ENCODE data around the gene KCNH8. TPM values are rescaled to one million over a fixed set of nuclear protein-coding genes. Genes with fewer than 3 reads are reported as not detected.

KCNH8 gene
- polyA plus RNA-seq, 3 donors, result 0.03 TPM; not detected in 2

DNA sequence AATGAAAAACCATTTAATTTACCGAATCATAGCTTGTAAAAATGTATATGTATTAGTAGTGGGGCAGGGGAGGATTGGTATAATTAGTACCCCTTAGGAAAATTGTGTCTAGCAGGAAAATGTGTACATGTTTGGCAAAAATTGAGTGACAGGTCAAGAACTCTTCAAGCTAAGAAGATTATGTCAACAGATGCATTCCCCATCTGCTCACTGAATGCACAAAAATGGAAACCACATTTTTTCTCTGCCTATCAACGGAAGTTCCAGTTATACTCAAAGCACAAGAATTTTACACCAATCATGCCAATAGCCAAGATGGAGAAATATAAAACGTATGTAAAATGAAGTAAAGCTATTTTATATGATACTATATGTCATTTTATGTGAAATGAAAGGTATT, 377.8 kb downstream of the KCNH8 start:
- Mint-ChIP-seq H3K27ac (no peak overlapping the region), H3K9me3 (peaks cover 0 to 2% (median 0%) of the 10 kb centered on the region in 7 donors), H3K4me1 (no peaks in the 10 kb centered on the region), H3K4me3 (no peak overlapping the region), H3K27me3 (ENCODE audit: low read depth in 3 of 3) (no peaks in the 10 kb centered on the region), H3K36me3 (no peaks in the 10 kb centered on the region)
- WGBS (ENCODE audit: insufficient coverage), result no CpG with 5 or more reads among the region's 3 CpGs
- no peak overlapping the region for H3K4me2 ChIP-seq (replicated peaks; ENCODE audit: extremely low read depth, low read length, poor library complexity, severe bottlenecking)
- H3K27me3 ChIP-seq (ENCODE audit: control insufficient read depth in 2 of 2, insufficient read depth in 2 of 2, low read length in 2 of 2), result no peaks in the 10 kb centered on the region
- no peaks in the 10 kb centered on the region for H3K79me2 ChIP-seq (ENCODE audit: insufficient read depth, low read length)
- H3K9ac ChIP-seq (ENCODE audit: insufficient read depth, low read length, poor library complexity, severe bottlenecking), result no peak overlapping the region
- no peak for DNase-seq
- no peaks in the 10 kb centered on the region for H3K4me1 ChIP-seq (ENCODE audit: control insufficient read depth in 1 of 2, insufficient read depth in 2 of 2, low read length in 2 of 2)
- no peaks in the 10 kb centered on the region for H3K9me3 ChIP-seq (replicated peaks in 1 of 2; ENCODE audit: control insufficient read depth in 1 of 2, insufficient read depth in 1 of 2, low read length in 2 of 2)
- H4K20me1 ChIP-seq (ENCODE audit: insufficient read depth, low read length), result no peaks in the 10 kb centered on the region
- H2AFZ ChIP-seq (ENCODE audit: insufficient read depth, low read depth, low read length, poor library complexity, severe bottlenecking), result no peak overlapping the region
- no peak overlapping the region for H3K27ac ChIP-seq (ENCODE audit: low read depth in 1 of 2, low read length in 2 of 2)
- no peak overlapping the region for H3K4me3 ChIP-seq (replicated peaks in 1 of 3; ENCODE audit: low read depth in 2 of 3, low read length in 3 of 3)
- H3K36me3 ChIP-seq (replicated peaks in 1 of 2; ENCODE audit: control insufficient read depth in 1 of 2, insufficient read depth in 2 of 2, low read length in 2 of 2), result no peaks in the 10 kb centered on the region
- TF ChIP-seq, protein P1, sequence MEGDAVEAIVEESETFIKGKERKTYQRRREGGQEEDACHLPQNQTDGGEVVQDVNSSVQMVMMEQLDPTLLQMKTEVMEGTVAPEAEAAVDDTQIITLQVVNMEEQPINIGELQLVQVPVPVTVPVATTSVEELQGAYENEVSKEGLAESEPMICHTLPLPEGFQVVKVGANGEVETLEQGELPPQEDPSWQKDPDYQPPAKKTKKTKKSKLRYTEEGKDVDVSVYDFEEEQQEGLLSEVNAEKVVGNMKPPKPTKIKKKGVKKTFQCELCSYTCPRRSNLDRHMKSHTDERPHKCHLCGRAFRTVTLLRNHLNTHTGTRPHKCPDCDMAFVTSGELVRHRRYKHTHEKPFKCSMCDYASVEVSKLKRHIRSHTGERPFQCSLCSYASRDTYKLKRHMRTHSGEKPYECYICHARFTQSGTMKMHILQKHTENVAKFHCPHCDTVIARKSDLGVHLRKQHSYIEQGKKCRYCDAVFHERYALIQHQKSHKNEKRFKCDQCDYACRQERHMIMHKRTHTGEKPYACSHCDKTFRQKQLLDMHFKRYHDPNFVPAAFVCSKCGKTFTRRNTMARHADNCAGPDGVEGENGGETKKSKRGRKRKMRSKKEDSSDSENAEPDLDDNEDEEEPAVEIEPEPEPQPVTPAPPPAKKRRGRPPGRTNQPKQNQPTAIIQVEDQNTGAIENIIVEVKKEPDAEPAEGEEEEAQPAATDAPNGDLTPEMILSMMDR (IDR thresholded peaks at IDR 0.05), result no peak
- intact Hi-C loops (cut with micrococcal nuclease), result no loop called here

DNA sequence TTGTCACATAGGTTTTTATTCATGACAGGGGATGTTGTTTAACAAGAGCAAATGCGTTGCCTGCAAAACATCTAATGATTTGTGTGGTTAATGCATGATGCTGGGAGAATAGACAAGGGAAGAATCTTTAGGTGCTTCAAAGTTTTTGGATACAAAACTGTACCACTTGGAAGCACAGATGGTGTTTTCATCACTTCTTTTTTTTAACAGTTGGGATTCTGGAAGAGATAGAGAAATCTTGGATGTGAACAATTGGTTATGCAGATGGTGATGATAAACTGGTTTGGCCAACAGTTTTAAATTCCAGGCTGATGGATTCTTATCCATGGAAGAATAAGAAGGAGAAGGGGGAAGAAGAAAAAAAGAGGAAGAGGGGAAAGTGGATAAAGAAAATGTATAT, 379.4 kb downstream of the KCNH8 start:
- H3K36me3 ChIP-seq (replicated peaks in 1 of 2; ENCODE audit: control insufficient read depth in 1 of 2, insufficient read depth in 2 of 2, low read length in 2 of 2), result no peaks in the 10 kb centered on the region
- intact Hi-C loops (cut with micrococcal nuclease), result no loop called here
- H3K4me2 ChIP-seq (replicated peaks; ENCODE audit: extremely low read depth, low read length, poor library complexity, severe bottlenecking), result no peak overlapping the region
- 100% methylated on average over 1 of the region's 1 CpG for WGBS (ENCODE audit: insufficient coverage)
- H3K79me2 ChIP-seq (ENCODE audit: insufficient read depth, low read length), result no peaks in the 10 kb centered on the region
- no peak overlapping the region for H2AFZ ChIP-seq (ENCODE audit: insufficient read depth, low read depth, low read length, poor library complexity, severe bottlenecking)
- H3K9me3 ChIP-seq (replicated peaks in 1 of 2; ENCODE audit: control insufficient read depth in 1 of 2, insufficient read depth in 1 of 2, low read length in 2 of 2), result no peaks in the 10 kb centered on the region
- no peaks in the 10 kb centered on the region for H3K4me1 ChIP-seq (ENCODE audit: control insufficient read depth in 1 of 2, insufficient read depth in 2 of 2, low read length in 2 of 2)
- H3K9me3 Mint-ChIP-seq, result peaks cover 0 to 2% (median 0%) of the 10 kb centered on the region in 7 donors
- H3K27ac Mint-ChIP-seq, result no peak overlapping the region
- no peak overlapping the region for H3K27ac ChIP-seq (ENCODE audit: low read depth in 1 of 2, low read length in 2 of 2)
- no peak overlapping the region for H3K9ac ChIP-seq (ENCODE audit: insufficient read depth, low read length, poor library complexity, severe bottlenecking)
- no peaks in the 10 kb centered on the region for H3K36me3 Mint-ChIP-seq
- no peaks in the 10 kb centered on the region for H3K27me3 Mint-ChIP-seq (ENCODE audit: low read depth in 3 of 3)
- no peak for DNase-seq
- no peaks in the 10 kb centered on the region for H4K20me1 ChIP-seq (ENCODE audit: insufficient read depth, low read length)
- no peaks in the 10 kb centered on the region for H3K27me3 ChIP-seq (ENCODE audit: control insufficient read depth in 2 of 2, insufficient read depth in 2 of 2, low read length in 2 of 2)
- TF ChIP-seq, protein P1 (IDR thresholded peaks at IDR 0.05), result no peak
- H3K4me1 Mint-ChIP-seq, result no peaks in the 10 kb centered on the region
- no peak overlapping the region for H3K4me3 ChIP-seq (replicated peaks in 1 of 3; ENCODE audit: low read depth in 2 of 3, low read length in 3 of 3)
- H3K4me3 Mint-ChIP-seq, result no peak overlapping the region
